Pulmonary artery endothelial cell (primary cell): ENCODE results near the gene EIF4G3. TPM values are rescaled to one million over a fixed set of nuclear protein-coding genes. Genes with fewer than 3 reads are reported as not detected.

Experiments
- DNase-seq: peaks from one replicate; pipeline ENCODE4 v3.0.0-alpha.2; 2011; ENCODE audit warnings: low read depth, low spot score
- total RNA-seq: library from RNA; depleted of rRNA; stranded (reverse); fragments of >200 nt; gene quantifications from 2 replicates; pipeline ENCODE4 v1.2.3, GENCODE V29; 2014

The EIF4G3 gene
- total RNA-seq, 1 donor from 2014 or later = 30.7 TPM

GRCh38 chr1:20770314-20771087 lies 406.2 kb downstream of the EIF4G3 start:
- no peak for DNase-seq

GRCh38 chr1:20767271-20767670 lies 409.4 kb downstream of the EIF4G3 start:
- no peak for DNase-seq

GRCh38 chr1:20763417-20763816 lies 413.3 kb downstream of the EIF4G3 start:
- DNase-seq = no peak

GRCh38 chr1:20760322-20760721 lies 416.4 kb downstream of the EIF4G3 start:
- DNase-seq = no peak

Other genes starting within 250 kb of the EIF4G3 start
- gene ECE1, start 113.6 kb upstream of the EIF4G3 start, total RNA-seq = 371 and 382 TPM in 2 replicates